Stomach (tissue), 9 donors: Measurements from ENCODE around the gene LRP1. TPM values are rescaled to one million over a fixed set of nuclear protein-coding genes. Genes with fewer than 3 reads are reported as not detected.

ENCODE experiments used
- DNase-seq, 2 donors: peaks; one replicate each; pipeline versions ENCODE4 v3.0.0 to v3.0.0-alpha.2; 2013 to 2019
- H3K27ac ChIP-seq, 5 donors: fragments of 200-600 bp in 4 of 5; sonication (generic) in 4 of 5; one replicate each; pipeline ENCODE4 v1.5.1; 2013 to 2019; ENCODE audit warnings: mild to moderate bottlenecking in 1 of 5, moderate library complexity in 1 of 5
- H3K27me3 ChIP-seq, 3 donors: fragments of 200-600 bp; sonication (generic); one replicate each; pipeline ENCODE4 v1.5.1; 2017 to 2019; ENCODE audit warnings: mixed run types in 1 of 3
- H3K36me3 ChIP-seq, 4 donors: fragments of 200-600 bp; sonication (generic); 1 replicate in 3 of 4; 2 replicates in 1 of 4; pipeline ENCODE4 v1.5.1; 2016 to 2019
- H3K4me1 ChIP-seq, 4 donors: fragments of 200-600 bp; sonication (generic); one replicate each; pipeline ENCODE4 v1.5.1; 2016 to 2019
- H3K4me3 ChIP-seq, 4 donors: fragments of 200-600 bp; sonication (generic) in 3 of 4; one replicate each; pipeline ENCODE4 v1.5.1; 2016 to 2019; ENCODE audit warnings: mild to moderate bottlenecking in 1 of 4
- H3K9me3 ChIP-seq, 4 donors: fragments of 200-600 bp; sonication (generic); one replicate each; pipeline ENCODE4 v1.5.1; 2016 to 2019
- EP300 ChIP-seq: sonication (generic); formaldehyde crosslinking; IDR thresholded peaks from one replicate; pipeline ENCODE4 v1.6.1; 2017; ENCODE audit warnings: antibody characterized with exemption
- POLR2A ChIP-seq, 4 donors: fragments of 450-650 bp; IDR thresholded peaks; one replicate each; pipeline ENCODE4 v1.6.1; 2016; ENCODE audit warnings: antibody characterized with exemption in 4 of 4, control low read depth in 2 of 4, mild to moderate bottlenecking in 1 of 4, moderate library complexity in 1 of 4
- POLR2AphosphoS5 ChIP-seq, 3 donors: sonication (generic); formaldehyde crosslinking; IDR thresholded peaks; one replicate each; pipeline ENCODE4 v1.6.1; 2016; ENCODE audit warnings: antibody characterized with exemption in 3 of 3
- WGBS, 5 donors: extraction: QIAGEN DNeasy Blood & Tissue Kit in 3 of 5; methylation state at CpG; one replicate each; pipeline versions ENCODE4 v1.1.5 to v1.1.7; 2013 to 2018; 5-methylcytosine and 5-hydroxymethylcytosine counted together
- intact Hi-C: fragments of 100-400 bp; cut with DNase I; formaldehyde crosslinking; loops from one replicate; pipeline ENCODE4 v1.15.1; 2023; ENCODE audit warnings: low total_unique reads
- polyA plus RNA-seq, 3 donors: library from polyadenylated mRNA; stranded (reverse); fragments of 200-250 nt; gene quantifications; one replicate each; pipeline ENCODE4 v1.2.3, GENCODE V29; 2013
- total RNA-seq, 5 donors: library from RNA; depleted of rRNA; stranded (reverse); fragments of >200 nt; gene quantifications; one replicate each; pipeline versions ENCODE4 v1.1.0 to v1.2.3, GENCODE V29; 2014 to 2016
- TF ChIP-seq, protein P1 (sequence below), 7 experiments: fragments of 450-650 bp in 4 of 7; fragments of 200-600 bp in 3 of 7; sonication (generic) in 3 of 7; IDR thresholded peaks; one replicate each; pipeline ENCODE4 v1.5.1; 2016 to 2019; ENCODE audit warnings: antibody characterized with exemption in 7 of 7, control low read depth in 2 of 7, mild to moderate bottlenecking in 1 of 7
- donor health status: healthy with polysubstance abuse.
- donor health status: Bipolar disorder and iron deficiency.
- donor health status: healthy.

LRP1 gene
- total and polyA plus RNA-seq, 8 donors = 13.5 to 510 (median 100) TPM

GRCh38 chr12:57195186-57195585 is 66.9 kb downstream of the LRP1 start:
- Histone ChIP-seq H3K27ac (no peak overlapping the region), H3K4me3 (no peak overlapping the region), H3K4me1 (no peaks in the 10 kb centered on the region), H3K36me3 (peaks cover 89 to 100% (median 100%) of the 10 kb centered on the region in 4 donors), H3K9me3 (no peaks in the 10 kb centered on the region), H3K27me3 (no peaks in the 10 kb centered on the region)
- TF ChIP-seq, protein P1, sequence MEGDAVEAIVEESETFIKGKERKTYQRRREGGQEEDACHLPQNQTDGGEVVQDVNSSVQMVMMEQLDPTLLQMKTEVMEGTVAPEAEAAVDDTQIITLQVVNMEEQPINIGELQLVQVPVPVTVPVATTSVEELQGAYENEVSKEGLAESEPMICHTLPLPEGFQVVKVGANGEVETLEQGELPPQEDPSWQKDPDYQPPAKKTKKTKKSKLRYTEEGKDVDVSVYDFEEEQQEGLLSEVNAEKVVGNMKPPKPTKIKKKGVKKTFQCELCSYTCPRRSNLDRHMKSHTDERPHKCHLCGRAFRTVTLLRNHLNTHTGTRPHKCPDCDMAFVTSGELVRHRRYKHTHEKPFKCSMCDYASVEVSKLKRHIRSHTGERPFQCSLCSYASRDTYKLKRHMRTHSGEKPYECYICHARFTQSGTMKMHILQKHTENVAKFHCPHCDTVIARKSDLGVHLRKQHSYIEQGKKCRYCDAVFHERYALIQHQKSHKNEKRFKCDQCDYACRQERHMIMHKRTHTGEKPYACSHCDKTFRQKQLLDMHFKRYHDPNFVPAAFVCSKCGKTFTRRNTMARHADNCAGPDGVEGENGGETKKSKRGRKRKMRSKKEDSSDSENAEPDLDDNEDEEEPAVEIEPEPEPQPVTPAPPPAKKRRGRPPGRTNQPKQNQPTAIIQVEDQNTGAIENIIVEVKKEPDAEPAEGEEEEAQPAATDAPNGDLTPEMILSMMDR (IDR thresholded peaks at IDR 0.05) = no peak
- TF ChIP-seq EP300 = no peak
- no peak for TF ChIP-seq POLR2A (IDR thresholded peaks at IDR 0.05)
- TF ChIP-seq POLR2AphosphoS5 (IDR thresholded peaks at IDR 0.05) = no peak
- no peak for DNase-seq
- 88 to 93% (median 90%) methylated on average over 17 to 19 of the region's 19 CpGs for WGBS, 5 donors
- intact Hi-C loops = no loop called here

- peaks cover 94 to 100% (median 100%) of the 10 kb centered on the region in 4 donors for H3K36me3 ChIP-seq
- no peaks in the 10 kb centered on the region for H3K27me3 ChIP-seq
- no peaks in the 10 kb centered on the region for H3K4me1 ChIP-seq
- TF ChIP-seq, protein P1 (IDR thresholded peaks at IDR 0.05) = no peak
- no peak for DNase-seq
- no peak overlapping the region for H3K27ac ChIP-seq
- intact Hi-C loops = no loop called here
- H3K4me3 ChIP-seq = no peak overlapping the region
- H3K9me3 ChIP-seq = no peaks in the 10 kb centered on the region
- WGBS, 5 donors = 82 to 85% (median 84%) methylated on average over 19 to 34 of the region's 34 CpGs
Observed at GRCh38 chr12:57195611-57196371, 67.5 kb downstream of the LRP1 start.

DNA sequence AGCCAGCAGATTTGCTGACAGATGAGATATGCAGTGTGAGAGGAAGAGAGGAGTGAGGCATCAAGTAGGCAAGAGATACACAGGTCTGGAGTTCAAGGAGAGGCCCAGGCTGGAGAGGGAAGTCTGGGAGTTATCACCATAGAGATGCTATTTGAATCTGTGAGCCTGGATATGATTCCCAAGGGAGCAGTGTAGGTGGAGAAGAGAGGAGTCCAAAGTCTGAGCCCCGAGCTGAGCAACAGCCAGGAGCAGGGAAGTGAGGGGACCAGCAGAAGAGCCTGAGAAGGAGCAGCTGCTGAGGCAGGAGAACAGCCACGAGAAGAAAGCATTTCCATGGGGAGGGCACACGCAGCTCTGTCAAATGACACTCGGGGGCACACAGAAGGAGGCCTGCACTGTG is 68.2 kb downstream of the LRP1 start:
- Histone ChIP-seq H3K4me3 (no peak overlapping the region), H3K36me3 (peaks cover 92 to 100% (median 100%) of the 10 kb centered on the region in 4 donors), H3K4me1 (no peaks in the 10 kb centered on the region), H3K27ac (no peak overlapping the region), H3K27me3 (no peaks in the 10 kb centered on the region), H3K9me3 (no peaks in the 10 kb centered on the region)
- DNase-seq = no peak
- no peak for TF ChIP-seq EP300
- TF ChIP-seq POLR2AphosphoS5 (IDR thresholded peaks at IDR 0.05) = no peak
- TF ChIP-seq POLR2A (IDR thresholded peaks at IDR 0.05) = no peak
- TF ChIP-seq, protein P1 (IDR thresholded peaks at IDR 0.05) = no peak
- intact Hi-C loops = no loop called here
- WGBS, 5 donors = 66 to 83% (median 76%) methylated on average over 4 of the region's 4 CpGs

- no peak for DNase-seq
- intact Hi-C loops = no loop called here
- Histone ChIP-seq H3K27me3 (no peaks in the 10 kb centered on the region), H3K9me3 (no peaks in the 10 kb centered on the region), H3K4me3 (no peak overlapping the region), H3K27ac (no peak overlapping the region), H3K36me3 (peaks cover 93 to 100% (median 100%) of the 10 kb centered on the region in 4 donors), H3K4me1 (no peaks in the 10 kb centered on the region)
- 88 to 94% (median 92%) methylated on average over 19 to 22 of the region's 22 CpGs for WGBS, 5 donors
- TF ChIP-seq POLR2AphosphoS5 (IDR thresholded peaks at IDR 0.05) (no peak), EP300 (no peak), POLR2A (IDR thresholded peaks at IDR 0.05) (no peak)
- TF ChIP-seq, protein P1 (IDR thresholded peaks at IDR 0.05) = no peak
Observed at GRCh38 chr12:57196956-57197355, 68.7 kb downstream of the LRP1 start.
